Osteoblast (primary cell): Measurements from ENCODE around the gene RASSF7. TPM values are rescaled to one million over a fixed set of nuclear protein-coding genes. Genes with fewer than 3 reads are reported as not detected.

Experiments
- DNase-seq: peaks from one replicate; pipeline ENCODE4 v3.0.0; 2011; ENCODE audit warnings: low spot score, mixed read lengths; ENCODE audit not compliant: insufficient read length; ENCODE audit errors: missing footprints
- H2AFZ ChIP-seq: 2 replicates; pipeline ENCODE4 v1.6.0; 2011; ENCODE audit warnings: mild to moderate bottlenecking, low read length
- H3K27ac ChIP-seq: 2 replicates; pipeline ENCODE4 v1.5.1; 2011; ENCODE audit warnings: mild to moderate bottlenecking, low read depth, low read length, moderate library complexity
- H3K27me3 ChIP-seq: 2 replicates; pipeline ENCODE4 v1.6.0; 2012; ENCODE audit warnings: mild to moderate bottlenecking, control low read depth, inconsistent platforms, low read length, moderate library complexity; ENCODE audit not compliant: insufficient read depth
- H3K36me3 ChIP-seq: 2 replicates; pipeline ENCODE4 v1.5.1; 2011; ENCODE audit warnings: mild to moderate bottlenecking, low read length, control low read depth, moderate library complexity; ENCODE audit not compliant: insufficient read depth
- H3K4me1 ChIP-seq: 2 replicates; pipeline ENCODE4 v1.5.1; 2011; ENCODE audit warnings: mild to moderate bottlenecking, low read length, control low read depth, moderate library complexity; ENCODE audit not compliant: insufficient read depth
- H3K4me2 ChIP-seq: 2 replicates; pipeline ENCODE4 v1.6.0; 2011; ENCODE audit warnings: mild to moderate bottlenecking, low read length; ENCODE audit not compliant: insufficient read depth
- H3K4me3 ChIP-seq: fragments of 200-600 bp; sonication (generic); 3 replicates; pipeline ENCODE4 v1.5.1; 2012; ENCODE audit warnings: mild to moderate bottlenecking, low read length, inconsistent platforms; ENCODE audit not compliant: insufficient read depth
- H3K79me2 ChIP-seq: 2 replicates; pipeline ENCODE4 v1.6.0; 2012; ENCODE audit warnings: mild to moderate bottlenecking, low read length, control low read depth, inconsistent platforms; ENCODE audit not compliant: insufficient read depth
- H3K9me3 ChIP-seq: 2 replicates; pipeline ENCODE4 v1.5.1; 2011; ENCODE audit warnings: low read depth, low read length, control low read depth
- H4K20me1 ChIP-seq: 2 replicates; pipeline ENCODE4 v1.6.0; 2012; ENCODE audit warnings: mild to moderate bottlenecking, low read length, control low read depth; ENCODE audit not compliant: insufficient read depth
- total RNA-seq: library from RNA; depleted of rRNA; stranded (reverse); fragments of >200 nt; gene quantifications from 2 replicates; pipeline ENCODE4 v1.2.3, GENCODE V29; 2012
- TF ChIP-seq, protein P1 (sequence below): IDR thresholded peaks from 2 replicates; pipeline ENCODE4 v1.5.1; 2011; ENCODE audit warnings: mild to moderate bottlenecking, low read depth, low read length, moderate library complexity; ENCODE audit errors: extremely low read depth

RASSF7 gene
- total RNA-seq, 1 donor: 6.2 TPM

DNA sequence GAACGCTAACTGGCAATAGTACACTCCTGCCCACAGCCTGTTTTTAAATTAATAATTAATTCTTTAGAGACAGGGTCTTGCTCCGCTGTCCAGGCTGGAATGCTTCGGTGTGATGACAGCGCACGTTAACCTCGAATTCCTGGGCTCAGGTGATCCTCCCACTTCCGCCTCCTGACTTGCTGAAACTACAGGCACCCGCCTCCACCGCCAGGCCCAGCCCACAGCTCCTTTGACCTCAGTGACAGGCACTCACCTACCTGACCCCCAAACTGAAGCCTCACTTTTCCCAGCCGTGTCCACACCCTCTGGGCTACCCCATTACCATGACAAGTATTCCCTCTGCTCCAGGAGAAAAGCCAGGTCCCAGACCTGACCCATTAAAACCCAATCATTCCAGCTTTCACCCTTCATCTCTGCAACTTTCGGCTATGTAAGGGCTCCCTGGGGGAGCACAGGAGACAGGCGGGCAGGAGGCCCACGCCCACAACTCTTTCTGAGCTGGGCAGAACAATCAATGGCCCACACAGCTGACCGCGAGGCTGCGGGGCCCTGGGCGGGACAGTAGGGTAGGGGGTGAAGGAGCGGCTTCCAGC, 962 bp upstream of the RASSF7 start:
- Histone ChIP-seq H4K20me1 (peaks cover 5% of the 10 kb centered on the region), H3K9me3 (no peaks in the 10 kb centered on the region), H3K27ac (no peak overlapping the region), H3K4me1 (peaks cover 8% of the 10 kb centered on the region), H3K4me3 (peak overlapping the region; percentile 75), H3K36me3 (no peaks in the 10 kb centered on the region), H3K79me2 (no peaks in the 10 kb centered on the region), H3K27me3 (peaks cover 33% of the 10 kb centered on the region), H2AFZ (peak overlapping the region; percentile 56), H3K4me2 (peak overlapping the region; percentile 85)
- DNase-seq: peak; percentile 93
- TF ChIP-seq, protein P1, sequence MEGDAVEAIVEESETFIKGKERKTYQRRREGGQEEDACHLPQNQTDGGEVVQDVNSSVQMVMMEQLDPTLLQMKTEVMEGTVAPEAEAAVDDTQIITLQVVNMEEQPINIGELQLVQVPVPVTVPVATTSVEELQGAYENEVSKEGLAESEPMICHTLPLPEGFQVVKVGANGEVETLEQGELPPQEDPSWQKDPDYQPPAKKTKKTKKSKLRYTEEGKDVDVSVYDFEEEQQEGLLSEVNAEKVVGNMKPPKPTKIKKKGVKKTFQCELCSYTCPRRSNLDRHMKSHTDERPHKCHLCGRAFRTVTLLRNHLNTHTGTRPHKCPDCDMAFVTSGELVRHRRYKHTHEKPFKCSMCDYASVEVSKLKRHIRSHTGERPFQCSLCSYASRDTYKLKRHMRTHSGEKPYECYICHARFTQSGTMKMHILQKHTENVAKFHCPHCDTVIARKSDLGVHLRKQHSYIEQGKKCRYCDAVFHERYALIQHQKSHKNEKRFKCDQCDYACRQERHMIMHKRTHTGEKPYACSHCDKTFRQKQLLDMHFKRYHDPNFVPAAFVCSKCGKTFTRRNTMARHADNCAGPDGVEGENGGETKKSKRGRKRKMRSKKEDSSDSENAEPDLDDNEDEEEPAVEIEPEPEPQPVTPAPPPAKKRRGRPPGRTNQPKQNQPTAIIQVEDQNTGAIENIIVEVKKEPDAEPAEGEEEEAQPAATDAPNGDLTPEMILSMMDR: no peak

GRCh38 chr11:561148-562003, 606 bp downstream of the RASSF7 start:
- H3K9me3 ChIP-seq: no peaks in the 10 kb centered on the region
- peak; percentile 92 for DNase-seq
- H3K27me3 ChIP-seq: peaks cover 22% of the 10 kb centered on the region
- H2AFZ ChIP-seq: peak overlapping the region; percentile 41
- H3K4me3 ChIP-seq: peak overlapping the region; percentile 75
- no peak overlapping the region for H3K27ac ChIP-seq
- H3K79me2 ChIP-seq: no peaks in the 10 kb centered on the region
- H3K4me2 ChIP-seq: peak overlapping the region; percentile 81
- TF ChIP-seq, protein P1: no peak
- peaks cover 5% of the 10 kb centered on the region for H4K20me1 ChIP-seq
- no peaks in the 10 kb centered on the region for H3K36me3 ChIP-seq
- peaks cover 8% of the 10 kb centered on the region for H3K4me1 ChIP-seq

DNA sequence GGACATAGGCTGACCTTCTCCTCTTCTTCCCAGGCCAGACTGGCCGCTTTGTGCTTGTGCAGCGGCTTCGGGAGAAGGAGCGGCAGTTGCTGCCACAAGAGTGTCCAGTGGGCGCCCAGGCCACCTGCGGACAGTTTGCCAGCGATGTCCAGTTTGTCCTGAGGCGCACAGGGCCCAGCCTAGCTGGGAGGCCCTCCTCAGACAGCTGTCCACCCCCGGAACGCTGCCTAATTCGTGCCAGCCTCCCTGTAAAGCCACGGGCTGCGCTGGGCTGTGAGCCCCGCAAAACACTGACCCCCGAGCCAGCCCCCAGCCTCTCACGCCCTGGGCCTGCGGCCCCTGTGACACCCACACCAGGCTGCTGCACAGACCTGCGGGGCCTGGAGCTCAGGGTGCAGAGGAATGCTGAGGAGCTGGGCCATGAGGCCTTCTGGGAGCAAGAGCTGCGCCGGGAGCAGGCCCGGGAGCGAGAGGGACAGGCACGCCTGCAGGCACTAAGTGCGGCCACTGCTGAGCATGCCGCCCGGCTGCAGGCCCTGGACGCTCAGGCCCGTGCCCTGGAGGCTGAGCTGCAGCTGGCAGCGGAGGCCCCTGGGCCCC, 1.4 kb downstream of the RASSF7 start:
- H3K4me1 ChIP-seq: peaks cover 8% of the 10 kb centered on the region
- no peak overlapping the region for H3K4me3 ChIP-seq
- no peak overlapping the region for H3K27ac ChIP-seq
- H3K79me2 ChIP-seq: no peaks in the 10 kb centered on the region
- TF ChIP-seq, protein P1: no peak
- no peak for DNase-seq
- no peak overlapping the region for H2AFZ ChIP-seq
- H4K20me1 ChIP-seq: peaks cover 5% of the 10 kb centered on the region
- no peak overlapping the region for H3K4me2 ChIP-seq
- H3K36me3 ChIP-seq: no peaks in the 10 kb centered on the region
- no peaks in the 10 kb centered on the region for H3K9me3 ChIP-seq
- H3K27me3 ChIP-seq: peaks cover 15% of the 10 kb centered on the region
